Left ventricle myocardium superior (tissue), 1 donor: ENCODE data around the gene NDUFV1. TPM values are rescaled to one million over a fixed set of nuclear protein-coding genes. Genes with fewer than 3 reads are reported as not detected.

Experiments used
- total RNA-seq: library from RNA; stranded (reverse); fragmentation: NEBNext Ultra II Directional; extraction: Animal tissue kit (Norgen Biotek cat#: 25700); gene quantifications from one replicate; pipeline ENCODE4 v1.2.1, GENCODE V29; 2021
- donor health status: DM: no; HTN: yes; CAD: no; lungs with severe emphysema.

The NDUFV1 gene
- total RNA-seq, 1 donor from 2014 or later: 768 TPM

Other genes starting within 250 kb of the NDUFV1 start
- gene CLCF1, start 233.3 kb upstream of the NDUFV1 start, total RNA-seq: 0.89 TPM
- gene RAD9A, start 214.9 kb upstream of the NDUFV1 start, total RNA-seq: 5.8 TPM
- gene PPP1CA, start 205.1 kb upstream of the NDUFV1 start, total RNA-seq: 106 TPM
- 0.87 TPM for gene TBC1D10C, start 202.9 kb upstream of the NDUFV1 start, total RNA-seq
- gene CARNS1, start 191.3 kb upstream of the NDUFV1 start, total RNA-seq: 18.0 TPM
- gene RPS6KB2, start 178.4 kb upstream of the NDUFV1 start, total RNA-seq: 25.1 TPM
- gene PTPRCAP, start 169.3 kb upstream of the NDUFV1 start, total RNA-seq: 2.0 TPM
- gene CORO1B, start 163.5 kb upstream of the NDUFV1 start, total RNA-seq: 23.2 TPM
- not detected for gene GPR152, start 154.2 kb upstream of the NDUFV1 start, total RNA-seq
- 0.64 TPM for gene CABP4, start 151.6 kb upstream of the NDUFV1 start, total RNA-seq
- 91.5 TPM for gene TMEM134, start 137.7 kb upstream of the NDUFV1 start, total RNA-seq
- 51.3 TPM for gene AIP, start 123.9 kb upstream of the NDUFV1 start, total RNA-seq
- 45.5 TPM for gene PITPNM1, start 101.6 kb upstream of the NDUFV1 start, total RNA-seq
- 55.0 TPM for gene CDK2AP2, start 98.8 kb upstream of the NDUFV1 start, total RNA-seq
- not detected for gene CABP2, start 83.5 kb upstream of the NDUFV1 start, total RNA-seq
- gene GSTP1, start 23.1 kb upstream of the NDUFV1 start, total RNA-seq: 360 TPM
- gene NUDT8, start 23.0 kb downstream of the NDUFV1 start, total RNA-seq: 106 TPM
- gene TBX10, start 32.8 kb downstream of the NDUFV1 start, total RNA-seq: 0.37 TPM
- not detected for gene ACY3, start 43.8 kb downstream of the NDUFV1 start, total RNA-seq
- not detected for gene ALDH3B2, start 67.7 kb downstream of the NDUFV1 start, total RNA-seq